Measurements from ENCODE around the gene MAN2B2. TPM values are rescaled to one million over a fixed set of nuclear protein-coding genes. Genes with fewer than 3 reads are reported as not detected.
"Not testable (repeated sequence)": the region's sequence is repeated elsewhere in the genome, so short reads cannot be mapped to it uniquely, and the experiment has no call there.

Gene MAN2B2
- total RNA-seq, 1 experiment from 2014 or later = 20.5 TPM

GRCh38 chr4:6647582-6648230 is 72.7 kb downstream of the MAN2B2 start:
- Histone ChIP-seq H3K27me3 (replicated peaks; ENCODE audit: control insufficient read depth, insufficient read depth, low read length) (no peaks in the 10 kb centered on the region), H3K9me3 (no peaks in the 10 kb centered on the region), H3K4me3 (ENCODE audit: low read depth, low read length) (no peak overlapping the region), H3K4me1 (no peaks in the 10 kb centered on the region), H3K36me3 (ENCODE audit: control insufficient read depth, insufficient read depth, low read length) (peaks cover 2% of the 10 kb centered on the region; the same call in 1 of the 2 replicates)
- Mint-ChIP-seq H3K27me3 (ENCODE audit: insufficient read depth, unreplicated experiment) (no peaks in the 10 kb centered on the region), H3K27ac (ENCODE audit: unreplicated experiment) (no peak overlapping the region), H3K36me3 (ENCODE audit: insufficient read depth, unreplicated experiment) (peaks cover 3% of the 10 kb centered on the region), H3K4me3 (ENCODE audit: unreplicated experiment) (no peak overlapping the region), H3K4me1 (ENCODE audit: low read depth, unreplicated experiment) (no peaks in the 10 kb centered on the region), H3K9me3 (ENCODE audit: unreplicated experiment) (no peaks in the 10 kb centered on the region)
- no TSS peak for BruUV-seq (replicated peaks)
- no peak for TF ChIP-seq CTCF (IDR thresholded peaks at IDR 0.05; ENCODE audit: insufficient read depth in 1 of 2, low read depth in 1 of 2, low read length in 1 of 2, severe bottlenecking in 1 of 2, unreplicated experiment in 1 of 2)
- intact Hi-C loops (cut with micrococcal nuclease; ENCODE audit: unreplicated experiment) = no loop called here
- CTCF ChIA-PET = no interaction called here
- POLR2A ChIA-PET = no interaction called here
- DNase-seq = no peak

GRCh38 chr4:6649216-6649615 is 74.2 kb downstream of the MAN2B2 start:
- no TSS peak for BruUV-seq (replicated peaks)
- no peaks in the 10 kb centered on the region for H3K27me3 ChIP-seq (replicated peaks; ENCODE audit: control insufficient read depth, insufficient read depth, low read length)
- TF ChIP-seq CTCF (IDR thresholded peaks at IDR 0.05; ENCODE audit: insufficient read depth in 1 of 2, low read depth in 1 of 2, low read length in 1 of 2, severe bottlenecking in 1 of 2, unreplicated experiment in 1 of 2) = no peak
- CTCF ChIA-PET = no interaction called here
- no peaks in the 10 kb centered on the region for H3K36me3 ChIP-seq (ENCODE audit: control insufficient read depth, insufficient read depth, low read length)
- Mint-ChIP-seq H3K9me3 (ENCODE audit: unreplicated experiment) (no peaks in the 10 kb centered on the region), H3K27ac (ENCODE audit: unreplicated experiment) (no peak overlapping the region), H3K27me3 (ENCODE audit: insufficient read depth, unreplicated experiment) (no peaks in the 10 kb centered on the region), H3K36me3 (ENCODE audit: insufficient read depth, unreplicated experiment) (no peaks in the 10 kb centered on the region), H3K4me3 (ENCODE audit: unreplicated experiment) (no peak overlapping the region), H3K4me1 (ENCODE audit: low read depth, unreplicated experiment) (no peaks in the 10 kb centered on the region)
- intact Hi-C loops (cut with micrococcal nuclease; ENCODE audit: unreplicated experiment) = no loop called here
- DNase-seq = no peak
- no peak overlapping the region for H3K4me3 ChIP-seq (ENCODE audit: low read depth, low read length)
- no peaks in the 10 kb centered on the region for H3K4me1 ChIP-seq
- no peaks in the 10 kb centered on the region for H3K9me3 ChIP-seq
- POLR2A ChIA-PET = no interaction called here

- H3K36me3 ChIP-seq (ENCODE audit: control insufficient read depth, insufficient read depth, low read length); H3K27me3 Mint-ChIP-seq (ENCODE audit: insufficient read depth, unreplicated experiment); H3K9me3 ChIP-seq; H3K4me1 ChIP-seq; H3K4me1 Mint-ChIP-seq (ENCODE audit: low read depth, unreplicated experiment); POLR2A ChIA-PET; BruUV-seq (replicated peaks); H3K9me3 Mint-ChIP-seq (ENCODE audit: unreplicated experiment); H3K36me3 Mint-ChIP-seq (ENCODE audit: insufficient read depth, unreplicated experiment); H3K27me3 ChIP-seq (replicated peaks; ENCODE audit: control insufficient read depth, insufficient read depth, low read length); H3K27ac Mint-ChIP-seq (ENCODE audit: unreplicated experiment); intact Hi-C loops (cut with micrococcal nuclease; ENCODE audit: unreplicated experiment); H3K4me3 Mint-ChIP-seq (ENCODE audit: unreplicated experiment); H3K4me3 ChIP-seq (ENCODE audit: low read depth, low read length); DNase-seq; CTCF ChIA-PET: not testable (repeated sequence)
Measured at GRCh38 chr4:6654211-6654610, 79.2 kb downstream of the MAN2B2 start.

- POLR2A ChIA-PET = interaction anchor here (0.6 kb wide), 1 partner anchor 14 kb away, joined by 7 read pairs; no protein-coding TSS in a partner anchor
- H3K9me3 Mint-ChIP-seq (ENCODE audit: unreplicated experiment); H3K27me3 ChIP-seq (replicated peaks; ENCODE audit: control insufficient read depth, insufficient read depth, low read length); H3K4me3 Mint-ChIP-seq (ENCODE audit: unreplicated experiment); H3K4me1 ChIP-seq; CTCF ChIA-PET; H3K36me3 ChIP-seq (ENCODE audit: control insufficient read depth, insufficient read depth, low read length); BruUV-seq (replicated peaks); H3K36me3 Mint-ChIP-seq (ENCODE audit: insufficient read depth, unreplicated experiment); H3K27me3 Mint-ChIP-seq (ENCODE audit: insufficient read depth, unreplicated experiment); H3K27ac Mint-ChIP-seq (ENCODE audit: unreplicated experiment); DNase-seq; H3K4me1 Mint-ChIP-seq (ENCODE audit: low read depth, unreplicated experiment); H3K4me3 ChIP-seq (ENCODE audit: low read depth, low read length); H3K9me3 ChIP-seq; intact Hi-C loops (cut with micrococcal nuclease; ENCODE audit: unreplicated experiment): not testable (repeated sequence)
Measured at GRCh38 chr4:6655291-6655690, 80.3 kb downstream of the MAN2B2 start.
